Caco-2 (cell line): ENCODE data around the gene TSEN34. TPM values are rescaled to one million over a fixed set of nuclear protein-coding genes. Genes with fewer than 3 reads are reported as not detected.

Experiments used
- BruUV-seq: library from RNA; stranded (reverse); fragments of 400-500 nt; replicated peaks from 2 replicates; lab custom pipeline; 2021; lab: Mats Ljungman, UMichigan
- CTCF ChIA-PET: fragments of 300-600 bp; sonication (Branson Sonifier 250); formaldehyde crosslinking; loops from one replicate; lab custom pipeline; 2022; ENCODE audit warnings: antibody characterized with exemption; lab: Charles Lee
- POLR2A ChIA-PET: fragments of 300-600 bp; sonication (Branson Sonifier 250); formaldehyde crosslinking; loops from one replicate; lab custom pipeline; 2022; ENCODE audit warnings: antibody characterized with exemption; lab: Charles Lee
- DNase-seq, 2 experiments: peaks; one replicate each; pipeline versions ENCODE4 v3.0.0 to v3.0.0-alpha.2; 2020 to 2022
- H3K27me3 ChIP-seq: replicated peaks from 2 replicates; pipeline ENCODE4 v1.6.0; 2011; ENCODE audit warnings: low read length; ENCODE audit not compliant: control insufficient read depth, insufficient read depth
- H3K36me3 ChIP-seq: 2 replicates; pipeline ENCODE4 v1.5.1; 2011; ENCODE audit warnings: low read length; ENCODE audit not compliant: control insufficient read depth, insufficient read depth
- H3K4me1 ChIP-seq: fragments of 250-450 bp; sonication (Bioruptor Pico); 2 replicates; pipeline ENCODE4 v1.5.1; 2020; ENCODE audit warnings: mild to moderate bottlenecking
- H3K4me3 ChIP-seq: 2 replicates; pipeline ENCODE4 v1.5.1; 2011; ENCODE audit warnings: low read depth, mild to moderate bottlenecking, control low read depth, low read length
- H3K9me3 ChIP-seq: fragments of 250-450 bp; sonication (Bioruptor Pico); 2 replicates; pipeline ENCODE4 v1.5.1; 2020; ENCODE audit warnings: mild to moderate bottlenecking, moderate library complexity
- H3K27ac Mint-ChIP-seq: one replicate; pipeline ENCODE4 v1.8.0; 2022; ENCODE audit warnings: mixed read lengths; ENCODE audit not compliant: unreplicated experiment
- H3K27me3 Mint-ChIP-seq: one replicate; pipeline ENCODE4 v1.8.0; 2022; ENCODE audit warnings: mixed read lengths; ENCODE audit not compliant: insufficient read depth, unreplicated experiment
- H3K36me3 Mint-ChIP-seq: one replicate; pipeline ENCODE4 v1.8.0; 2022; ENCODE audit warnings: mild to moderate bottlenecking, mixed read lengths; ENCODE audit not compliant: insufficient read depth, unreplicated experiment
- H3K4me1 Mint-ChIP-seq: one replicate; pipeline ENCODE4 v1.8.0; 2022; ENCODE audit warnings: low read depth, mixed read lengths; ENCODE audit not compliant: unreplicated experiment
- H3K4me3 Mint-ChIP-seq: one replicate; pipeline ENCODE4 v1.8.0; 2022; ENCODE audit warnings: mild to moderate bottlenecking, moderate library complexity, mixed read lengths; ENCODE audit not compliant: unreplicated experiment
- H3K9me3 Mint-ChIP-seq: one replicate; pipeline ENCODE4 v1.8.0; 2022; ENCODE audit warnings: mixed read lengths; ENCODE audit not compliant: unreplicated experiment
- CTCF ChIP-seq, 2 experiments: fragments of 200-600 bp in 1 of 2; IDR thresholded peaks; 1 replicate in 1 of 2; 2 replicates in 1 of 2; pipeline versions ENCODE4 v1.5.1 to v1.8.0; 2011 to 2022; ENCODE audit warnings: antibody characterized with exemption in 1 of 2, control low read depth in 1 of 2, inconsistent platforms in 1 of 2, low read depth in 1 of 2, low read length in 1 of 2, mild to moderate bottlenecking in 1 of 2, moderate library complexity in 1 of 2; ENCODE audit not compliant: insufficient read depth in 1 of 2, severe bottlenecking in 1 of 2, unreplicated experiment in 1 of 2
- intact Hi-C: fragments of 100-400 bp; cut with micrococcal nuclease; formaldehyde crosslinking; loops from one replicate; pipeline ENCODE4 v1.10.0; 2022; ENCODE audit not compliant: unreplicated experiment
- total RNA-seq: library from RNA; stranded (reverse); gene quantifications from 2 replicates; pipeline ENCODE4 v1.2.3, GENCODE V29; 2022

The TSEN34 gene
- total RNA-seq, 1 experiment from 2014 or later = 42.6 TPM

- H3K36me3 ChIP-seq = peaks cover 2% of the 10 kb centered on the region; the same call in 1 of the 2 replicates
- DNase-seq = peak; percentile 95 to 96
- peak within 1 kb of the TSS; percentile 99 for H3K27ac Mint-ChIP-seq
- H3K27me3 ChIP-seq = no peaks in the 10 kb centered on the region
- BruUV-seq = no TSS peak
- CTCF ChIA-PET = interaction anchor here (0.6 to 2.6 kb wide), 12 partner anchors 8 to 93 kb away, joined by 3 to 56 read pairs (median 6); partner anchors contain the start of genes CNOT3, LENG1, MBOAT7 and TSEN34
- H3K4me1 Mint-ChIP-seq = peaks cover 21% of the 10 kb centered on the region
- H3K4me3 Mint-ChIP-seq = peak within 1 kb of the TSS; percentile 86
- POLR2A ChIA-PET = interaction anchor here (0.5 to 3.1 kb wide), 9 partner anchors 13 to 38 kb away, joined by 3 to 40 read pairs (median 5); partner anchors contain the start of genes CNOT3, LENG1, MBOAT7 and RPS9
- H3K36me3 Mint-ChIP-seq = peaks cover 63% of the 10 kb centered on the region
- H3K9me3 Mint-ChIP-seq = no peaks in the 10 kb centered on the region
- H3K27me3 Mint-ChIP-seq = no peaks in the 10 kb centered on the region
- H3K4me3 ChIP-seq = peak within 1 kb of the TSS; percentile 46
- H3K4me1 ChIP-seq = peaks cover 10% of the 10 kb centered on the region
- H3K9me3 ChIP-seq = no peaks in the 10 kb centered on the region
- intact Hi-C loops = loop anchor here (1.0 to 2.0 kb wide), 5 partner anchors 10 to 59 kb away; partner anchors contain the start of gene CNOT3
- peak; percentile 87 to 95 for TF ChIP-seq CTCF (IDR thresholded peaks at IDR 0.05; ENCODE audit: insufficient read depth in 1 of 2, low read depth in 1 of 2, low read length in 1 of 2, severe bottlenecking in 1 of 2, unreplicated experiment in 1 of 2)
These were observed 18.4 kb upstream of the TSEN34 start, which contains the start of gene TMC4 for GRCh38 chr19:54172471-54173358. Gene TMC4, minus strand, starts transcription at chr19:54173160. Its CDS starts 43 bp downstream, at chr19:54173117.

GRCh38 chr19:54173359-54173699, 17.8 kb upstream of the TSEN34 start:
- BruUV-seq = TSS peak; percentile 41
- Mint-ChIP-seq H3K4me3 (peak overlapping the region; percentile 86), H3K27ac (peak overlapping the region; percentile 99)

More at GRCh38 chr19:54173359-54173699, 17.8 kb upstream of the TSEN34 start:
- POLR2A ChIA-PET = interaction anchor here (0.6 to 3.1 kb wide), 7 partner anchors 14 to 36 kb away, joined by 3 to 40 read pairs (median 6); partner anchors contain the start of genes CNOT3, LENG1, MBOAT7 and RPS9
- Histone ChIP-seq H3K27me3 (no peaks in the 10 kb centered on the region), H3K9me3 (no peaks in the 10 kb centered on the region), H3K4me3 (peak overlapping the region; percentile 23; the same call in 1 of the 2 replicates), H3K36me3 (peaks cover 2% of the 10 kb centered on the region; the same call in 1 of the 2 replicates), H3K4me1 (peaks cover 10% of the 10 kb centered on the region)
- TF ChIP-seq CTCF (IDR thresholded peaks at IDR 0.05; ENCODE audit: insufficient read depth in 1 of 2, low read depth in 1 of 2, low read length in 1 of 2, severe bottlenecking in 1 of 2, unreplicated experiment in 1 of 2) = no peak
- no peak for DNase-seq
- Mint-ChIP-seq H3K36me3 (peaks cover 64% of the 10 kb centered on the region), H3K4me1 (peaks cover 21% of the 10 kb centered on the region), H3K27me3 (no peaks in the 10 kb centered on the region), H3K9me3 (no peaks in the 10 kb centered on the region)
- CTCF ChIA-PET = interaction anchor here (0.6 to 2.6 kb wide), 11 partner anchors 8 to 93 kb away, joined by 3 to 56 read pairs (median 6); partner anchors contain the start of genes CNOT3, LENG1, MBOAT7 and TSEN34
- intact Hi-C loops = loop anchor here (1.0 to 2.0 kb wide), 5 partner anchors 11 to 58 kb away; partner anchors contain the start of gene CNOT3
